Peyer's patch (tissue), 4 donors: ENCODE data around the gene CNR2. TPM values are rescaled to one million over a fixed set of nuclear protein-coding genes. Genes with fewer than 3 reads are reported as not detected.
A peak's percentile ranks its signal among the peaks of the same experiment; 100 is the strongest.

ENCODE experiments used
- DNase-seq, 3 donors: peaks; one replicate each; pipeline ENCODE4 v3.0.0-alpha.2; 2017 to 2019
- H3K27ac ChIP-seq, 4 donors: fragments of 200-600 bp; sonication (generic); one replicate each; pipeline ENCODE4 v1.5.1; 2016 to 2019
- H3K27me3 ChIP-seq, 2 donors: fragments of 200-600 bp; sonication (generic); one replicate each; pipeline ENCODE4 v1.5.1; 2019
- H3K36me3 ChIP-seq, 3 donors: fragments of 200-600 bp; sonication (generic); one replicate each; pipeline ENCODE4 v1.5.1; 2016 to 2019
- H3K4me1 ChIP-seq, 4 donors: fragments of 200-600 bp; sonication (generic); one replicate each; pipeline ENCODE4 v1.5.1; 2016 to 2019
- H3K4me3 ChIP-seq, 4 donors: fragments of 200-600 bp; sonication (generic); 1 replicate in 3 of 4; 2 replicates in 1 of 4; pipeline ENCODE4 v1.5.1; 2016 to 2019; ENCODE audit warnings: mild to moderate bottlenecking in 1 of 4
- H3K9me3 ChIP-seq, 4 donors: fragments of 200-600 bp; sonication (generic); one replicate each; pipeline ENCODE4 v1.5.1; 2016 to 2019; ENCODE audit warnings: mild to moderate bottlenecking in 1 of 4
- POLR2A ChIP-seq, 2 donors: fragments of 450-650 bp; IDR thresholded peaks; one replicate each; pipeline ENCODE4 v1.5.1; 2017; ENCODE audit warnings: antibody characterized with exemption in 2 of 2, mild to moderate bottlenecking in 2 of 2, moderate library complexity in 2 of 2
- total RNA-seq, 4 donors: library from RNA; depleted of rRNA; stranded (reverse); fragments of >200 nt; gene quantifications; one replicate each; pipeline ENCODE4 v1.1.0, GENCODE V29; 2016
- TF ChIP-seq, protein P1 (sequence below), 6 experiments: fragments of 450-650 bp in 4 of 6; fragments of 200-600 bp in 2 of 6; sonication (generic) in 1 of 6; IDR thresholded peaks; one replicate each; pipeline ENCODE4 v1.5.1; 2017 to 2019; ENCODE audit warnings: antibody characterized with exemption in 6 of 6, mild to moderate bottlenecking in 3 of 6, moderate library complexity in 1 of 6

The CNR2 gene
- total RNA-seq, 4 donors from 2014 or later: 0.54 to 13.2 (median 0.66) TPM; not detected in 1

DNA sequence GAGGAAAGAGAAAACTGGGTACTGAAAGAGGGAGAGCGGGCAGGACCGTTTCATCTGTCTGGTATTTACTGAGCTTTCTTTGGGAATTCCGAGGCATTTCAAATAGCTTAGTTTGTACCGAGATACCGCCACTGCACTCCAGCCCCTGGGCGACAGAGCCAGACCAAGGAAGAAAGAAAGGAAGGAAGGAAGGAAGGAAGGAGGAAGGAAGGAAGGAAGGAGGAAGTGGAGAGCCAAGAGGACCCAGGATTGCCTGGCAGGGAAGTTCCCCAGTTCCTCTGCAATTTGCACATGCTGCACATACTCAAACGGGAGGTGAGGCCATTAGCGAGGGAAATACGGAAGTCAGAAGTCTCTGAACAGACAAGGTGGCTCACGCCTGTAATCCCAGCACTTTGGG lies 44.1 kb downstream of the CNR2 start:
- TF ChIP-seq, protein P1, sequence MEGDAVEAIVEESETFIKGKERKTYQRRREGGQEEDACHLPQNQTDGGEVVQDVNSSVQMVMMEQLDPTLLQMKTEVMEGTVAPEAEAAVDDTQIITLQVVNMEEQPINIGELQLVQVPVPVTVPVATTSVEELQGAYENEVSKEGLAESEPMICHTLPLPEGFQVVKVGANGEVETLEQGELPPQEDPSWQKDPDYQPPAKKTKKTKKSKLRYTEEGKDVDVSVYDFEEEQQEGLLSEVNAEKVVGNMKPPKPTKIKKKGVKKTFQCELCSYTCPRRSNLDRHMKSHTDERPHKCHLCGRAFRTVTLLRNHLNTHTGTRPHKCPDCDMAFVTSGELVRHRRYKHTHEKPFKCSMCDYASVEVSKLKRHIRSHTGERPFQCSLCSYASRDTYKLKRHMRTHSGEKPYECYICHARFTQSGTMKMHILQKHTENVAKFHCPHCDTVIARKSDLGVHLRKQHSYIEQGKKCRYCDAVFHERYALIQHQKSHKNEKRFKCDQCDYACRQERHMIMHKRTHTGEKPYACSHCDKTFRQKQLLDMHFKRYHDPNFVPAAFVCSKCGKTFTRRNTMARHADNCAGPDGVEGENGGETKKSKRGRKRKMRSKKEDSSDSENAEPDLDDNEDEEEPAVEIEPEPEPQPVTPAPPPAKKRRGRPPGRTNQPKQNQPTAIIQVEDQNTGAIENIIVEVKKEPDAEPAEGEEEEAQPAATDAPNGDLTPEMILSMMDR (IDR thresholded peaks at IDR 0.05): no peak
- TF ChIP-seq POLR2A (IDR thresholded peaks at IDR 0.05): no peak
- no peak for DNase-seq
- Histone ChIP-seq H3K36me3 (peaks cover 0 to 16% (median 0%) of the 10 kb centered on the region in 3 donors), H3K4me1 (peaks cover 0 to 17% (median 2%) of the 10 kb centered on the region in 4 donors), H3K27me3 (no peaks in the 10 kb centered on the region), H3K27ac (peak overlapping the region in 2 of 4 donors; percentile 73 to 84), H3K4me3 (peak overlapping the region in 3 of 4 donors; percentile 54 to 81 (median 75)), H3K9me3 (no peaks in the 10 kb centered on the region)

DNA sequence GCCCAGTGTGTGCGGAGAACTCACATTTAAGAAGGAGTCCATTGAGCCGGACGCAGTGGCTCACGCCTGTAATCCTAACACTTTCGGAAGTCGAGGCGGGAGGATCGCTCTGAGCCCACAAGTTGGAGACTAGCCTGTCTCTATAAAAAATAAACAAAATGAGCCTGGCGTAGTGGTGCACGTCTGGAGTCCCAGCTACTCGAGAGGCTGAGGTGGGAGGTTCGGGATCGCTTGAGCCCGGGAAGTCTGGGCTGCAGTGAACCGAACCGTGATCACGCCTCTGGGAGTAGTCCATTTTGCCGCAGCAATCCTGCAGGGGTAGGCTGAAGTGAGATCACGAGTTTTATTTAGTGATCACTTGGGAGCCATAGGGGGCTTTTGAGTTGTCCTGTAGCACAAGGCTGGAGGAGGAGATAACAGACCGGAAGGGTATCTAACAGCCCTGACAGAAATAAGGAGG lies 44.6 kb downstream of the CNR2 start:
- Histone ChIP-seq H3K36me3 (peaks cover 0 to 18% (median 0%) of the 10 kb centered on the region in 3 donors), H3K4me3 (peak overlapping the region; percentile 54 to 81 (median 68)), H3K4me1 (peaks cover 0 to 17% (median 2%) of the 10 kb centered on the region in 4 donors), H3K27me3 (no peaks in the 10 kb centered on the region), H3K9me3 (no peaks in the 10 kb centered on the region), H3K27ac (peak overlapping the region; percentile 48 to 84 (median 70))
- TF ChIP-seq POLR2A (IDR thresholded peaks at IDR 0.05): no peak
- TF ChIP-seq, protein P1 (IDR thresholded peaks at IDR 0.05): no peak
- no peak for DNase-seq

DNA sequence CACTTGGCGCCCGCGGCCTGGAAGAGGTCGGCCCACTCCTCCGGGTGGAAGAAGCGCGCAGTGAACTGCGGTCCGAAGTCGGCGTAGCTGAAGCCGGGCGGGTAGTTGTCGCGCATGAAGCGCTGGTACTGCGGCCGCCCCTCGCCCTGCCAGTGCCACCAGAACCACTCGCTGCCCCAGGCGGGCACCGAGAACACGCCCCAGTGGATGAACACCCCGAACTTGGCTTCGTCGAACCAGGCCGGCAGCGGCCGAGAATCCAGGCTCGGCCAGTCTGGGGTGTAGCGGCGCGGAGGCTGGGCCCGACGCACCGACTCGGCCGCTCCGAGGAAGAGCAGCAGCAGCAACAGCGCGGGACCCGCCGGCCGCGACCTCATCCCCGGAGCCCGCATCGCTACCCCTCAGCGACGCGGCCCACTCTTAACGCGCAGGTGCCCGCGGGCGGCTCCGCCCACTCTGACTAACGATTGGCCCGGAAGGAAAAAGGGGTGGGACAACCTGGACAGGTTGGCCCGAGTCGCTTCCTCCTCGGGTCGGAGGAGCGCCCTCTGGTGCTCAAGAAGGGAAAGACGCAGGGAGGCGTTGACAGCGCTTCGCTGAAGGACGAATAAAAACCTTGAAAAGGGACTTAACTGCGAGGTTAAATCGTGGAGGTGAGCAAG lies 45.1 kb downstream of the CNR2 start, which contains the start of gene FUCA1:
TSS of gene FUCA1 (minus strand) at position 396 of the 662 bp plus-strand sequence. CDS start at position 392, 4 bp downstream.
- TF ChIP-seq, protein P1 (IDR thresholded peaks at IDR 0.05): peak; percentile 94 to 96 (median 95)
- TF ChIP-seq POLR2A (IDR thresholded peaks at IDR 0.05): peak; percentile 69 to 79
- H3K4me1 ChIP-seq: peaks cover 0 to 17% (median 2%) of the 10 kb centered on the region in 4 donors
- peak within 1 kb of the TSS; percentile 48 to 84 (median 70) for H3K27ac ChIP-seq
- DNase-seq: peak; percentile 96 to 98 (median 97)
- H3K27me3 ChIP-seq: no peaks in the 10 kb centered on the region
- peak within 1 kb of the TSS; percentile 54 to 81 (median 68) for H3K4me3 ChIP-seq
- no peaks in the 10 kb centered on the region for H3K9me3 ChIP-seq
- H3K36me3 ChIP-seq: peaks cover 0 to 24% (median 0%) of the 10 kb centered on the region in 3 donors

DNA sequence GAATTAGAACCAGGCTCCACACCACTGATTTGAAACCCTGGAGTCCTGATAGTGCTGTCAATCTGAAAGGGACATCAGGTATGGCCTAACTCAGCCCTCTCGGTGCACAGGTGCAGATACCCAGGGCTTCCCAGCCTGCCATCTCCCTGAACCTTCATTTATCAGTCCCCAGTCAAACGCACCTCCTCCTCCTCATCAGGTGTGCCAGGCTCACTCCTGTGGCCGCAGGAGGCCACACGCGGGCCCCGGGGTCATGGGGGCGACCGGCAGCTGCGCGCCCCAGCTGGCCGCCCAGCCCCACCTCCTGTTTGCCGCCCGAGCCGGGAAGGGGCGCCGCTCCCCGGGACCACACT lies 45.6 kb downstream of the CNR2 start:
- Histone ChIP-seq H3K9me3 (no peaks in the 10 kb centered on the region), H3K4me3 (peak overlapping the region; percentile 54 to 81 (median 68)), H3K36me3 (peaks cover 0 to 29% (median 0%) of the 10 kb centered on the region in 3 donors), H3K27ac (peak overlapping the region; percentile 48 to 84 (median 70)), H3K27me3 (no peaks in the 10 kb centered on the region), H3K4me1 (peaks cover 0 to 17% (median 2%) of the 10 kb centered on the region in 4 donors)
- TF ChIP-seq POLR2A (IDR thresholded peaks at IDR 0.05): no peak
- TF ChIP-seq, protein P1 (IDR thresholded peaks at IDR 0.05): no peak
- DNase-seq: no peak

DNA sequence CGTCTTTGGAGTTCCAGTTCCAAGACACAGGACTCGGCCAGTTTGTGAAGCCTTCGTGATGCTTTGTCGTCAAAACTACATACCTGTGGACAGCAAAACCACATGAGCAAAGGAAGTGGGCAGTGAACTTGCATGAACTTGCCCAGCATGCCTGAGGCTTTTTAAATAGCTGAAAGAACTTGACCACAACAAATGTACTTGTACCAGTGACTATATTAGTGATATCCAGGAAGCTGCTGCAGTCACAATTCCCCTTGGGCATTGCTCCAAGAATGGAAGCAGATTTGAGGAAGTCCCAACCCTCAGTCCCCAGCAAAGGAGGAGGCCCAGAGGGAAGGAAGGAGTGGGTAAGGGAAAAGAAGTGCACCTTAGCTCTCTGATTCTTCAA lies 47.6 kb downstream of the CNR2 start:
- Histone ChIP-seq H3K27me3 (no peaks in the 10 kb centered on the region), H3K27ac (no peak overlapping the region), H3K4me1 (peaks cover 0 to 17% (median 2%) of the 10 kb centered on the region in 4 donors), H3K9me3 (no peaks in the 10 kb centered on the region), H3K36me3 (peaks cover 0 to 41% (median 0%) of the 10 kb centered on the region in 3 donors), H3K4me3 (no peak overlapping the region)
- TF ChIP-seq, protein P1 (IDR thresholded peaks at IDR 0.05): no peak
- no peak for TF ChIP-seq POLR2A (IDR thresholded peaks at IDR 0.05)
- peak in 1 of 3 donors; percentile 47 for DNase-seq
